HG02763 (cell line): ENCODE measurements around the gene EMP2.
"Not testable (repeated sequence)": the region's sequence is repeated elsewhere in the genome, so short reads cannot be mapped to it uniquely, and the experiment has no call there.

Experiments used
- ATAC-seq: cut with Tn5 transposase; IDR thresholded peaks from one replicate; pipeline ENCODE4 v1.9.1; 2021; ENCODE audit warnings: mild to moderate bottlenecking, moderate library complexity; ENCODE audit not compliant: unreplicated experiment

The EMP2 gene

GRCh38 chr16:10522966-10523365 lies 57.4 kb downstream of the EMP2 start:
- ATAC-seq: no peak

- ATAC-seq: no peak
These were observed 58.6 kb downstream of the EMP2 start for GRCh38 chr16:10521681-10522274.

DNA sequence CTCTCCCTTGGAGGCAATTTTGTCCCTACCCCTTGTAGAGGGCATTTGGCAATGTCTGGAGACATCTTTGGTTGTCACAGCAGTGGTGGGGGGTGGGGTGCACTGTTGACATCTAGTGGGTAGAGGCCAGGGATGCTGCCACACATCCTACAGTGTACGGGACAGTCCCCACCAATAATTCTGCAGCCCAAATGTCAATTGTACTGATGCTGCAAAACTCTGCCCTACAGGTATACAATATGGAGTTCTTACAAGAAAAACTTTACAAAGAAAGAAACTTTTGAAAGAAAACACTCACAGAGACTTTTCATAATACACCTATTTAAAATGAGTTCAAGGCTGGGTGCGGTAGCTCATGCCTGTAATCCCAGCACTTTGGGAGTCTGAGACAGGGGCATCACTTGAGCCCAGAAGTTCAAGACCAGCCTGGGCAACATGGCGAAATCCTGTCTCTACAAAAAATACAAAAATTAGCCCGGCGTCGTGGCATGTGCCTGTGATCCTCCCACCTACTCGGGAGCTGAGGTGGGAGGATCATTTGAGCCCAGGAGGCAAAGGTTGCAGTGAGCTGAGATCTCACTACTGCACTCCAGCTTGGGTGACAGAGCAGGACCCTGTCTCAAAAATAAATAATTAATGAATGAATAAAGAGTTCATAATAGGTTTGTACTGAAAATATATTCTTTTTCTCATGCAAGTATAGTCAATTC lies 59.4 kb downstream of the EMP2 start:
- ATAC-seq: no peak

DNA sequence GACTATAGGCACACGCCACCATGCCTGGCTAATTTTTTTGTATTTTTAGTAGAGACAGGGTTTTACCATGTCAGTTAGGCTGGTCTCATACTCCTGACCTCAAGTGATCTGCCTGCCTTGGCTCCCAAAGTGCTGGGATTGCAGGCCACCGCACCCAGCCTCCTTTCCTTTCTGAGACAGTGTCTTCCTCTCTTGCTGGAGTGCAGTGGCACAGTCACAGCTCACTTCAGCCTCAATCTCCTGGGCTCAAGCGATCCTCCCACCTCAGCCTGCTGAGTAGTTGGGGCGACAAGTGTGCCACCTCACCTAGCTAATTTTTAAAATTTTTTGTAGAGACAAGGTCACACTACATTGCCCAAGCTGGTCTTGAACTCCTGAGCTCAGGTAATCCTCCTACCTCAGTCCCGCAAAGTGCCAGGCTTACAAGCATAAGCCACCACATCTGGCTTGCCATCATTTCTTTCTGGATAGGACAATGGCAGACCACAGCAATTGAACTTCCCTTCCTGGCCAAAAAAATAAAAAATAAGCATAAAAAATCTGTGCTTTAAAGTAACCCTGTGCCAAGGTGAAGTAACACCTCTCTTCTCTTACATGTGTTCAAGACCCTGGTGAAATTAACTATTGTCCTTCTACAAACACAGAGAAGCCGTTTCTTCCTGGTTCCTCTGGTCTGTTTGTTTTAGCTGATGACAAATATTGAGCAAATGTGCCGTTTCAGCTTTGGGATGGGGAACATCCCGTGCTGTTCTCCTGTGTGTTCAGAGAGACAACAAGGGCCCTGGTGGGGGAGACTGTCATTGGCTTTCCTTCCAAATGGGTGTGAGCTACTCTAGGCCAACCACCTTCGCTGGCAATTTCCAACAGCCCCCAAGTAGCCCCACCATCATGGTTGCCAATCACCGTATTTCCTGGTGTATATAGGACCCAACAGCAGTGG lies 60.2 kb downstream of the EMP2 start:
- ATAC-seq: no peak

GRCh38 chr16:10519297-10519696 lies 61.1 kb downstream of the EMP2 start:
- ATAC-seq: no peak

GRCh38 chr16:10518479-10519041 lies 61.8 kb downstream of the EMP2 start:
- ATAC-seq: no peak

GRCh38 chr16:10517868-10518267 lies 62.5 kb downstream of the EMP2 start:
- ATAC-seq: no peak

GRCh38 chr16:10514369-10515055 lies 65.9 kb downstream of the EMP2 start:
- no peak for ATAC-seq

DNA sequence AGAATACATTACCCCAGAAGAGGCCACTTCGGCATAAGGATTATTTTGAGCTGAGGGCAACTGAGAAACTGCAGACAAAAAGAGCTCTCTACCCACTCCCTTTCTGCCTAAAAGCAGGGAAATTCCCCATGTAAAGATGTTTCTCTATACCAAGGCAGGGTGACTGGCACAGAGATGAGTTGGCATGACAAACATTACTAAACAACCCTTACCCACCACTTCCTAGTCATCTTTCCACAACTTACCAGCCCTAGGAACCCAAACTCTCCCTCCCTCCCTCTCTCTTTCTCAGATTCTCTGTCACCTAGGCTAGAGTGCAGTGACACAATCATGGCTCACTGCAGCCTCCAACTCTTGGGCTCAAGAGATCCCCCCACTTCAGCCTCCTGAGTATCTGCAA lies 68.6 kb downstream of the EMP2 start:
- no peak for ATAC-seq

DNA sequence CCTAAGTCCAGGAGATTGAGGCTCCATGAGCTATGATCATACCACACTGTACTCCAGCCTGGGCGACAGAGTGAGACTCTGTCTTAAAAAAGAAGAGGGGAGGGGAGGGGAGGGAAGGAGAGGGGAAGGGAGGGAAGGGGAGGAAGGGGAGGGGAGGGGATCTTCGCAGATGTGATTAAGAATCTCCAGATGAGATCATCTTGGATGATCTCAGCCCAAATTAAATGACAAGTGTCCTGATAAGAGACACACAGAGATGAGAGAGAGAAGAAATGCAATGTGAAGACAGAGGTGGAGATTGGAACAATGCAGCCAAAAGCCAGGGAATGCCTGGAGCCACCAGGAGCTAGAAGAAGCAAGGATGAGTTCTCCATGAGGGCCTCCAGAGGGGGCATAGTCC lies 70.1 kb downstream of the EMP2 start:
- ATAC-seq: no peak

- peak; percentile 60 for ATAC-seq
These were observed 70.8 kb downstream of the EMP2 start for GRCh38 chr16:10509534-10510025.

DNA sequence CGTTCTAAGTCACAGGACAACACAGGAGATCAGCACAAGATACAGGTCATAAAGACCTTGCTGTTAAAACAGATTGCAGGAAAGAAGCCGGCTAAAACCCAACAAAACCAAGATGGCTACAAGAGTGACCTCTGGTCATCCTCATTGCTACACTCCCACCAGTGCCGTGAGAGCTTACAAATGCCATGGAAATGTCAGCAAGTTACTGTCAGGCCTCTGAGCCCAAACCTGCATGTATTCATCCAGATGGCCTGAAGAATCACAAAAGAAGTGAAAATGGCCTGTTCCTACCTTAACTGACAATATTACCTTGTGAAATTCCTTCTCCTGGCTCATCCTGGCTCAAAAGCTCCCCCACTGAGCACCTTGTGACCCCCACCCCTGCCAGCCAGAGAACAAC lies 75.1 kb downstream of the EMP2 start:
- not testable (repeated sequence) for ATAC-seq

DNA sequence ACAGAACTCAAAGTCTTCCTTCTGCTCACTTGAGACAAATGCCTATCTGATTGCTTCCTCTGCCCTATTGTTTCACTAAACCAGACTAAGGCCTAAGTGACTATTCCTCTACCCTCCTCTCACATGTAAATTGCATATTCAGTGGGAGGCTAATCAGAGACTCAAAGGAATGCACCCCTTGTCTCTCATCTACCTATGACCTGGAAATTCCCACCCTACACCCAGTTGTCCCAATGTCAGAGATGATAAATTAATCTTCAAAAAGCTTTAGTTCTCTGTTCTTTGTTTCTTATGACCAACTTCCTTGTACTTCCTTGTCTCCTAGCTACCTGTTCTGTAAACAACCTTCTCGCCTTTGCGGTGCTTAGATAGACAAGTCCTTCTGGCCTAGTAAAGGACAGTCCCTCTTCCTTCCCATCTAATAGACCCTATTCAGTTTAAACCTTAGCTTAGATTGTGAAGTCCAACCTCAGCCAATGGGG lies 76.0 kb downstream of the EMP2 start:
- ATAC-seq: no peak

DNA sequence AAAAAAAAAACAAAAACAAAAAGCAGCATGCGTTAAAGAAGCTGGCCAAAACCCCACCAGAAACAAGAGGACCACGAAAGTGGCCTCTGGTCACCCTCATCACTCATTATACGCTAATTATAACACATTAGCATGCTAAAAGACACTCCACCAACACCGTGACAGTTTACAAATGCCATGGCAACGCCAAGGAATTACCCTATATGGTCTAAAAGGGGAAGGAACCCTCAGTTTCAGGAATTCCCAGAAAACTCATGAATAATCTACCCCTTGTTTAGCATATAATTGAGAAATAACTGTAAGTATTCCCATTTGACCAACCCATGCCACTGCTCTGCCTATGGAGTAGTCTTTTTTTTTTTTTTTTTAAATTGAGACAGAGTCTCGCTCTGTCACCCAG lies 77.6 kb downstream of the EMP2 start:
- no peak for ATAC-seq

- ATAC-seq: no peak
These were observed 79.3 kb downstream of the EMP2 start for GRCh38 chr16:10501016-10501607.

DNA sequence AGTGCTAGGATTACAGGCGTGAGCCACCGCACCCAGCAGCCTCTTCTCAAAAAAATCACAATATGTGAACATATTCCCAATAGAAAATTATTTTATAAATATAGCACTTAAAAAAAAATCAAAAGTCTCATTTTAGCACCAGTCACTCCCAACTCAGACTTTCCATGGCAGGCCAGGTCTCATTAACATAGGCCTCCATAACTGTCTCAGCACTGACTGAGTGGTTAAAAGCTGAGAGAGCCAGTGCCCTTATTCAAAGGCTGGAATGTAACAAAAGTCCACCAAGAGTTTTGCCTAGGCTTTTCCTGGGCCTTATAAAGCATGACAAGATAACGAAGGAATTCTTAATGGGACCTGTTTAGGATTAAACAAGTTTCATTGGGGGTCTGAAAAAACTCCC lies 79.8 kb downstream of the EMP2 start:
- ATAC-seq: no peak

GRCh38 chr16:10497132-10498101 lies 83.0 kb downstream of the EMP2 start:
- ATAC-seq: no peak

- no peak for ATAC-seq
These were observed 85.4 kb downstream of the EMP2 start for GRCh38 chr16:10495031-10495345.

DNA sequence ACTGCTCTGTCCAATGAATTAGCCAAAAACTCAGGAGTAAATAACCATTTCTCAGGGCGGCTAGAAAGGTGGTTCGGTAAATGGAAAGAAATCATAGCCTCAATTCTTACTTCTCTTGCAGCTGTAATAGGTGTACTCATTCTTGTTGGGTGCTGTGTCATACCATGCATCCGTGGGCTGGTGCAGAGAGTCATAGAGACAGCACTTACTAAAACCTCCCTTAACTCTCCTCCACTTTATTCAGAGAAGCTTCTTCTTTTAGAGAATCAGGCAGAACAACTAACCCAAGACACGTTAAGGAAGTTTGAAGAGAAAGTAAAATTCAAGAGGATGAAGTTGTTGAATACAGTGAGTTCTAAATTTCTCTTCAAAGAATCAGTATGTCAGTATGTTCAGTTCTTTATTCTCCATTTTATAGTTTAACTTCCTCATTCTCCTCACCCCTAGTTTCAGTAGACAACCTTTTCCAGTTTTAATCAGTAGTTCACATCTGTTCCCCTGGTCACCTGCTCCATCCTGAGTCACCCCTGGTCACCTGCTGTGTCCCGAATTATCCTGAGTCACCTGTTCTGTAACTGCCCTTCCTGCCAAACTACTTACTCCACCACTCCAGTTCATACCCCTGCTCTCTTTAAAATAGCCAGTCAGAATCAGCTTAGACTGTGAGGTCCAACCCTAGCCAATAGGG lies 85.9 kb downstream of the EMP2 start:
- ATAC-seq: no peak
